Hepatocyte (in vitro differentiated cells): ENCODE results near the gene DSTYK. TPM values are rescaled to one million over a fixed set of nuclear protein-coding genes. Genes with fewer than 3 reads are reported as not detected.

Source experiments
- DNase-seq: peaks from one replicate; pipeline ENCODE4 v3.0.0-alpha.2; 2016; ENCODE audit warnings: low spot score
- H2AFZ ChIP-seq: fragments of 200-600 bp; sonication (generic); 2 replicates; pipeline ENCODE4 v1.6.0; 2016; ENCODE audit warnings: antibody characterized with exemption, mild to moderate bottlenecking
- H3K27ac ChIP-seq: fragments of 200-600 bp; sonication (generic); 2 replicates; pipeline ENCODE4 v1.5.1; 2016; ENCODE audit warnings: mild to moderate bottlenecking
- H3K27me3 ChIP-seq: fragments of 200-600 bp; sonication (generic); 2 replicates; pipeline ENCODE4 v1.6.1; 2016
- H3K36me3 ChIP-seq: fragments of 200-600 bp; sonication (generic); replicated peaks from 2 replicates; pipeline ENCODE4 v1.5.1; 2016; ENCODE audit warnings: low read depth; ENCODE audit not compliant: insufficient read depth
- H3K4me1 ChIP-seq: fragments of 200-600 bp; sonication (generic); 2 replicates; pipeline ENCODE4 v1.5.1; 2016; ENCODE audit warnings: mild to moderate bottlenecking, moderate library complexity; ENCODE audit not compliant: insufficient read depth
- H3K4me2 ChIP-seq: fragments of 200-600 bp; sonication (generic); 2 replicates; pipeline ENCODE4 v1.6.0; 2016
- H3K4me3 ChIP-seq: fragments of 200-600 bp; sonication (generic); 2 replicates; pipeline ENCODE4 v1.5.1; 2016; ENCODE audit warnings: mild to moderate bottlenecking
- H3K79me2 ChIP-seq: fragments of 200-600 bp; sonication (generic); 2 replicates; pipeline ENCODE4 v1.6.0; 2017; ENCODE audit warnings: mild to moderate bottlenecking
- H3K9me2 ChIP-seq: fragments of 200-600 bp; sonication (generic); replicated peaks from 2 replicates; pipeline ENCODE4 v1.6.0; 2017; ENCODE audit warnings: mild to moderate bottlenecking; ENCODE audit not compliant: insufficient read depth
- H3K9me3 ChIP-seq: fragments of 200-600 bp; sonication (generic); 2 replicates; pipeline ENCODE4 v1.5.1; 2016; ENCODE audit warnings: low read depth, mild to moderate bottlenecking
- H4K20me1 ChIP-seq: fragments of 200-600 bp; sonication (generic); 2 replicates; pipeline ENCODE4 v1.6.0; 2016; ENCODE audit warnings: mild to moderate bottlenecking; ENCODE audit not compliant: insufficient read depth, poor library complexity, severe bottlenecking
- EZH2 ChIP-seq: fragments of 200-600 bp; sonication (generic); IDR thresholded peaks from 2 replicates; pipeline ENCODE4 v1.6.1; 2016; ENCODE audit warnings: antibody characterized with exemption, mild to moderate bottlenecking, borderline replicate concordance
- EZH2phosphoT487 ChIP-seq: fragments of 200-600 bp; sonication (generic); IDR thresholded peaks from one replicate; pipeline ENCODE4 v1.6.1; 2018; ENCODE audit warnings: antibody characterized with exemption, mild to moderate bottlenecking, low read depth, moderate library complexity; ENCODE audit not compliant: unreplicated experiment, severe bottlenecking
- WGBS: methylation state at CpG from one replicate; pipeline ENCODE4 v1.1.6; 2016; ENCODE audit warnings: low lambda C conversion rate; ENCODE audit errors: missing lambda C conversion rate; 5-methylcytosine and 5-hydroxymethylcytosine counted together
- polyA plus RNA-seq: library from polyadenylated mRNA; unstranded; fragments of >200 nt; fragmentation: Nextera tagmentation; extraction: Ambion mirVana; gene quantifications from 2 replicates; pipeline ENCODE4 v1.2.1, GENCODE V29; 2016
- total RNA-seq: library from RNA; depleted of rRNA; stranded (reverse); fragments of >200 nt; gene quantifications from 2 replicates; pipeline ENCODE4 v1.2.3, GENCODE V29; 2014
- TF ChIP-seq, protein P1 (sequence below): fragments of 200-600 bp; sonication (generic); IDR thresholded peaks from 2 replicates; pipeline ENCODE4 v1.5.1; 2016; ENCODE audit warnings: antibody characterized with exemption, mild to moderate bottlenecking; ENCODE audit not compliant: poor library complexity

Gene DSTYK
- total and polyA plus RNA-seq, 2 experiments from 2014 or later = 7.7 to 11.0 TPM

DNA sequence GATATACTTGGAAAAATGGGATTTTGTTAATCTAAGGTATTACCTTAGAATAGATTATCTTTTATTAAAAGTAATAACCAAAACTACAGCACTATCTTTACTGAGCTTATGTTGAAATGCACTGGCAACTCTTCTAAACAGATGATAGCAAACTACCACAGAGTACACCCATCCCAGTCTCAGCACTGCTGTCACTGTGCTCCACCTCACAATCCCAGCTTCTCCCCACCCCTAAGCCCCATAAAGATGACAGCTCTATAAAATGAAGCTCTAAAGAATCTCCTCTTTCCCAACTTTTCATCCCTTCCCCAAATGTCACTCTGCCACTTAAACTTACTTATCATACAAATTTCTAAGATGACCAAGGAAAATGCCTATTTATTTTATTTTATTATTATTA, 6.4 kb downstream of the DSTYK start:
- Histone ChIP-seq H3K4me1 (peaks cover 4% of the 10 kb centered on the region), H4K20me1 (peaks cover 36% of the 10 kb centered on the region), H2AFZ (no peak overlapping the region), H3K9me3 (no peaks in the 10 kb centered on the region), H3K4me2 (no peak overlapping the region), H3K9me2 (no peaks in the 10 kb centered on the region), H3K36me3 (no peaks in the 10 kb centered on the region), H3K4me3 (no peak overlapping the region), H3K27ac (no peak overlapping the region), H3K79me2 (peaks cover 86% of the 10 kb centered on the region), H3K27me3 (no peaks in the 10 kb centered on the region)
- TF ChIP-seq EZH2 = no peak
- TF ChIP-seq, protein P1, sequence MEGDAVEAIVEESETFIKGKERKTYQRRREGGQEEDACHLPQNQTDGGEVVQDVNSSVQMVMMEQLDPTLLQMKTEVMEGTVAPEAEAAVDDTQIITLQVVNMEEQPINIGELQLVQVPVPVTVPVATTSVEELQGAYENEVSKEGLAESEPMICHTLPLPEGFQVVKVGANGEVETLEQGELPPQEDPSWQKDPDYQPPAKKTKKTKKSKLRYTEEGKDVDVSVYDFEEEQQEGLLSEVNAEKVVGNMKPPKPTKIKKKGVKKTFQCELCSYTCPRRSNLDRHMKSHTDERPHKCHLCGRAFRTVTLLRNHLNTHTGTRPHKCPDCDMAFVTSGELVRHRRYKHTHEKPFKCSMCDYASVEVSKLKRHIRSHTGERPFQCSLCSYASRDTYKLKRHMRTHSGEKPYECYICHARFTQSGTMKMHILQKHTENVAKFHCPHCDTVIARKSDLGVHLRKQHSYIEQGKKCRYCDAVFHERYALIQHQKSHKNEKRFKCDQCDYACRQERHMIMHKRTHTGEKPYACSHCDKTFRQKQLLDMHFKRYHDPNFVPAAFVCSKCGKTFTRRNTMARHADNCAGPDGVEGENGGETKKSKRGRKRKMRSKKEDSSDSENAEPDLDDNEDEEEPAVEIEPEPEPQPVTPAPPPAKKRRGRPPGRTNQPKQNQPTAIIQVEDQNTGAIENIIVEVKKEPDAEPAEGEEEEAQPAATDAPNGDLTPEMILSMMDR = no peak
- no peak for TF ChIP-seq EZH2phosphoT487
- no peak for DNase-seq

DNA sequence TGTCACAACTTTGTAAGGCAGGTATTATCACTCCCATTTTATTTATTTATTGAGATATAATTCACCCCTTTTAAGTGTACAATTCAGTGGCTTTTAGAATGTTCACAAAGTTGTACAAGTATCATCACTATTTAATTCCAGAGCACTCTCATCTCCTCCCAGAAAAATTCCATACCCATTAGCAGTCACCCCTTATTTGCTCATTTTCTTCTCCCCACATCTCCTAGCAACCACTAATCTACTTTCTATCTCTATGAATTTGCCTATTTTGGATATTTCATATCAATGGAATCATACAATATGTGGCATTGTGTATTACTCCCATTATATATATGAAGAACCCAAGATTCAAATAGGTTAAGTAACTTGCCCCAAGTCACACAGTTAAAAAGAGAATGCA, 7.0 kb downstream of the DSTYK start:
- Histone ChIP-seq H3K27ac (no peak overlapping the region), H3K27me3 (no peaks in the 10 kb centered on the region), H3K36me3 (no peaks in the 10 kb centered on the region), H3K79me2 (peaks cover 86% of the 10 kb centered on the region), H2AFZ (no peak overlapping the region), H3K4me2 (no peak overlapping the region), H3K4me3 (no peak overlapping the region), H3K9me2 (no peaks in the 10 kb centered on the region), H3K4me1 (peaks cover 4% of the 10 kb centered on the region), H4K20me1 (peaks cover 36% of the 10 kb centered on the region), H3K9me3 (no peaks in the 10 kb centered on the region)
- no peak for DNase-seq
- TF ChIP-seq EZH2 = no peak
- TF ChIP-seq, protein P1 = no peak

DNA sequence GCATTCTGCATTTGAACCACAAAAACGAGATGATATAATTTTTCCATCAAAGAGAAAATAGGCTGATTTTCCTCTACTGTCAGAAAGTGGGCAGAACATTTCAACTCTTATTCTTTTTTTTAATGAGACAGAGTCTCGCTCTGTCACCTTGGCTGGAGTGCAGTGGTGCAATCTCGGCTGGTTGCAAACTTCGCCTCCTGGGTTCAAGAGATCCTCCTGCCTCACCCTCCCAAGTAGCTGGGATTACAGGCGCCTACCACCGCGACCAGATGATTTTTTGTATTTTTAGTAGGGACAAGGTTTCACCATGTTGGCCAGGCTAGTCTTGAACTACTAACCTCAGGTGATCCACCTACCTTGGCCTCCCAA, 11.6 kb downstream of the DSTYK start:
- 95% methylated on average over 7 of the region's 7 CpGs for WGBS

More for the DNA sequence above, 11.6 kb downstream of the DSTYK start:
- Histone ChIP-seq H3K9me2 (no peaks in the 10 kb centered on the region), H2AFZ (no peak overlapping the region), H3K4me1 (no peaks in the 10 kb centered on the region), H4K20me1 (peaks cover 17% of the 10 kb centered on the region), H3K27me3 (no peaks in the 10 kb centered on the region), H3K4me2 (no peak overlapping the region), H3K79me2 (peaks cover 85% of the 10 kb centered on the region), H3K27ac (no peak overlapping the region), H3K9me3 (no peaks in the 10 kb centered on the region), H3K36me3 (no peaks in the 10 kb centered on the region), H3K4me3 (no peak overlapping the region)
- no peak for DNase-seq
- TF ChIP-seq EZH2 = no peak
- no peak for TF ChIP-seq EZH2phosphoT487
- TF ChIP-seq, protein P1 = no peak
